ENCODE results near the gene MIEF2. TPM values are rescaled to one million over a fixed set of nuclear protein-coding genes. Genes with fewer than 3 reads are reported as not detected.

MIEF2 gene
- total and polyA plus RNA-seq, 2 donors (not counting 3 experiments of a cell fraction or from before 2014, with no cell fraction given): 8.3 to 22.7 TPM

- CTCF ChIA-PET: interaction anchor here (0.6 to 2.5 kb wide), 18 partner anchors 8 to 248 kb away, joined by 3 to 13 read pairs (median 3); no protein-coding TSS in a partner anchor
- peaks cover 23% of the 10 kb centered on the region for H3K4me1 ChIP-seq (ENCODE audit: control insufficient read depth, extremely low read depth, insufficient read depth, low read length)
- TSS peak; percentile 68 for BruUV-seq (replicated peaks)
- H4K20me1 ChIP-seq (replicated peaks; ENCODE audit: control insufficient read depth, extremely low read depth, insufficient read depth, low read length): no peaks in the 10 kb centered on the region
- peaks cover 17 to 58% of the 10 kb centered on the region in 2 experiments for H3K36me3 ChIP-seq (ENCODE audit: control insufficient read depth in 2 of 2, extremely low read depth in 1 of 2, insufficient read depth in 2 of 2, low read length in 2 of 2)
- no peak overlapping the region for H3K4me2 ChIP-seq (ENCODE audit: insufficient read depth, low read length)
- peak overlapping the region; percentile 82 for H3K27ac ChIP-seq (ENCODE audit: insufficient read depth, low read depth, low read length)
- H3K79me2 ChIP-seq (ENCODE audit: control insufficient read depth, insufficient read depth, low read length): no peaks in the 10 kb centered on the region
- H2AFZ ChIP-seq (ENCODE audit: low read depth, low read length): no peak overlapping the region
- POLR2A ChIA-PET: interaction anchor here (1.3 kb wide), 1 partner anchor 24 kb away, joined by 4 read pairs; the partner anchor contains the start of gene LLGL1
- H3K9me1 ChIP-seq (replicated peaks; ENCODE audit: control insufficient read depth, extremely low read depth, insufficient read depth, low read length): no peaks in the 10 kb centered on the region
- dilution Hi-C loops (cut with MboI; ENCODE audit: extremely low pct_ligation_motif_present, low sequenced_read_pairs) (no loop called here), intact Hi-C loops (cut with micrococcal nuclease) (loop anchor here (5.0 kb wide), 1 partner anchor 53 kb away; no protein-coding TSS in a partner anchor)
- TF ChIP-seq FOS (IDR thresholded peaks at IDR 0.05; ENCODE audit: borderline replicate concordance, insufficient read depth, low read length) (no peak), EZH2 (IDR thresholded peaks at IDR 0.05; ENCODE audit: borderline replicate concordance, low read depth, low read length, severe bottlenecking) (no peak), POLR2A (IDR thresholded peaks at IDR 0.05; ENCODE audit: low read depth, low read length) (no peak), MYC (IDR thresholded peaks at IDR 0.05; ENCODE audit: low read depth, low read length) (no peak), CTCF (IDR thresholded peaks at IDR 0.05; ENCODE audit: extremely low read depth in 1 of 2, insufficient read depth in 1 of 2, low read depth in 1 of 2, low read length in 2 of 2) (no peak), GATA2 (IDR thresholded peaks at IDR 0.05; ENCODE audit: insufficient read depth, insufficient read length, low read depth, low read length) (no peak), JUN (IDR thresholded peaks at IDR 0.05; ENCODE audit: borderline replicate concordance, insufficient read depth, insufficient read length, low read depth) (no peak), POLR2AphosphoS5 (IDR thresholded peaks at IDR 0.05; ENCODE audit: insufficient read depth, low read depth, low read length) (no peak)
- TF ChIP-seq, protein P1, sequence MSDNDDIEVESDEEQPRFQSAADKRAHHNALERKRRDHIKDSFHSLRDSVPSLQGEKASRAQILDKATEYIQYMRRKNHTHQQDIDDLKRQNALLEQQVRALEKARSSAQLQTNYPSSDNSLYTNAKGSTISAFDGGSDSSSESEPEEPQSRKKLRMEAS (IDR thresholded peaks at IDR 0.05; ENCODE audit: insufficient read depth, insufficient read length): no peak
- no peak for DNase-seq (ENCODE audit: low read depth, low spot score)
- FAIRE-seq: no peak
- H3K9me3 ChIP-seq (replicated peaks; ENCODE audit: control insufficient read depth, insufficient read depth, low read length): no peaks in the 10 kb centered on the region
- no peaks in the 10 kb centered on the region for H3K27me3 ChIP-seq (ENCODE audit: control insufficient read depth in 2 of 2, insufficient read depth in 2 of 2, low read length in 2 of 2)
- H3K9ac ChIP-seq (replicated peaks; ENCODE audit: extremely low read depth, insufficient read depth, low read length): peak overlapping the region; percentile 33
- no peak overlapping the region for H3K4me3 ChIP-seq (replicated peaks in 1 of 3; ENCODE audit: insufficient read depth in 1 of 3, low read depth in 1 of 3, low read length in 3 of 3)
Observed at GRCh38 chr17:18248811-18249210, 11.7 kb upstream of the MIEF2 start.
